NCI-H128 (cell line): ENCODE measurements around the gene PRAMEF14.
"Not testable (repeated sequence)": the region's sequence is repeated elsewhere in the genome, so short reads cannot be mapped to it uniquely, and the experiment has no call there.

ENCODE experiments used
- DNase-seq: peaks from one replicate; lab custom pipeline; 2025; ENCODE audit not compliant: unreplicated experiment; lab: John Stamatoyannopoulos, UW

Gene PRAMEF14, protein sequence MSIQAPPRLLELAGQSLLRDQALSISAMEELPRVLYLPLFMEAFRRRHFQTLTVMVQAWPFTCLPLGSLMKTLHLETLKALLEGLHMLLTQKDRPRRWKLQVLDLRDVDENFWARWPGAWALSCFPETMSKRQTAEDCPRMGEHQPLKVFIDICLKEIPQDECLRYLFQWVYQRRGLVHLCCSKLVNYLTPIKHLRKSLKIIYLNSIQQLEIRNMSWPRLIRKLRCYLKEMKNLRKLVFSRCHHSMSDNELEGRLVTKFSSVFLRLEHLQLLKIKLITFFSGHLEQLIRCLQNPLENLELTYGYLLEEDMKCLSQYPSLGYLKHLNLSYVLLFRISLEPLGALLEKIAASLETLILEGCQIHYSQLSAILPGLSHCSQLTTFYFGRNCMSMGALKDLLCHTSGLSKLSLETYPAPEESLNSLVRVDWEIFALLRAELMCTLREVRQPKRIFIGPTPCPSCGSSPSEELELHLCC

DNA sequence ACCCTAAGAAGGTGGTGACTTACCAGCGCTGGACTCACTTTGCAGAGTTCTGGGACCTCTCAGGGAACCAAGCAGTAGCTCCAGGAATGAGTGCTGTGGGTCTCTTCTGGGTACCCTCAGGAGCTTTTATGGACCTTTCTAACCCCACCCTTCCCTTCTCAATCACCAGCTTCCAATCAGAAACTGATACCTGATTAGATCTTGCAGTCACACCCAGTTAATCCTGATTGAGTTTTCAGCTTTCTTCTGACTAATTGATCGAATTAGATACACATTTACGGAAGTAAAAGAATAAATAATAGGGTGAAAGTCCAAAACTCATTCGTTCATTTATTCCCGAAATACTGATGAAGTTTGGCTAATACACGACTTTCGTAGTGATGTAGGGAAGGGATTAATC lies at the start of gene PRAMEF14:
Gene PRAMEF14 (minus strand): TSS at position 101 of the 400 bp plus-strand sequence. CDS start 1,820 bp downstream, outside the sequence.
- not testable (repeated sequence) for DNase-seq

DNA sequence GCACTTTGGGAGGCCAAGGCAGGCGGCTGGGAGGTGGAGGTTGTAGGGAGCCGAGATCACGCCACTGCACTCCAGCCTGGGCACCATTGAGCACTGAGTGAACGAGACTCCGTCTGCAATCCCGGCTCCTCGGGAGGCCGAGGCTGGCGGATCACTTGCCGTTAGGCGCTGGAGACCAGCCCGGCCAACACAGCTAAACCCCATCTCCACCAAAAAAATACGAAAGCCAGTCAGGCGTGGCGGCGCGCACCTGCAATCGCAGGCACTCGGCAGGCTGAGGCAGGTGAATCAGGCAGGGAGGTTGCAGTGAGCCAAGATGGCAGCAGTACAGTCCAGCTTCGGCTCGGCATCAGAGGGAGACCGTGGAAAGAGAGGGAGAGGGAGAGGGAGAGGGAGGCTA lies 48.4 kb upstream of the PRAMEF14 start:
- DNase-seq, result not testable (repeated sequence)

DNA sequence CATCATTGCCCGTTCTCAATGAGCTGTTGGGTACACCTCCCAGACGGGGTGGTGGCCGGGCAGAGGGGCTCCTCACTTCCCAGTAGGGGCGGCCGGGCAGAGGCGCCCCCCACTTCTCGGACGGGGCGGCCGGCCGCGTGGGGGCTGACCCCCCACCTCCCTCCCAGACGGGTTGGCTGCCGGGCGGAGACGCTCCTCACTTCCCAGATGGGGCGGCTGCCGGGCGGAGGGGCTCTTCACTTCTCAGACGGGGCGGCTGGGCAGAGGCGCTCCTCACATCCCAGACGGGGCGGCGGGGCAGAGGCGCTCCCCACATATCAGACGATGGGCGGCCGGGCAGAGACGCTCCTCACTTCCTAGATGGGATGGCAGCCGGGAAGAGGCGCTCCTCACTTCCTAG lies 47.8 kb upstream of the PRAMEF14 start:
- not testable (repeated sequence) for DNase-seq

DNA sequence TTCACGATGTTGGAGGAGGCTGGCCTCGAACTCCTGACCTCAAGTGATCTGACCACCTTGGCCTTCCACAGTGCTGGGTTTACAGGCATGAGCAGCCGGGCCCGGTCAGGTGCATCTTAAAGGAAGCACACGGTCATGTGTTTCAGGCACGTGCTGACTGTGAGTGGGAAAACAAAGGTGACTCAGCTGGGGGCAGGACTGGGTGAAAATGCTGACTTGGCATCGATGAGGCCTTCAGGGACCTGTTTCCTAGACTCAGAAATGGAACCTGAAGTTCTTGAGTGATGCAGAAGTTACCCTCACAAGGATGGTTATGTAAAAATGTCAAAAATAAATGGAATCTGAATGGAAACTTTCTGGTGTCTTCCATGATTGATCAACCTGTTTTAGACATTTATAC lies 46.1 kb upstream of the PRAMEF14 start:
- not testable (repeated sequence) for DNase-seq

DNA sequence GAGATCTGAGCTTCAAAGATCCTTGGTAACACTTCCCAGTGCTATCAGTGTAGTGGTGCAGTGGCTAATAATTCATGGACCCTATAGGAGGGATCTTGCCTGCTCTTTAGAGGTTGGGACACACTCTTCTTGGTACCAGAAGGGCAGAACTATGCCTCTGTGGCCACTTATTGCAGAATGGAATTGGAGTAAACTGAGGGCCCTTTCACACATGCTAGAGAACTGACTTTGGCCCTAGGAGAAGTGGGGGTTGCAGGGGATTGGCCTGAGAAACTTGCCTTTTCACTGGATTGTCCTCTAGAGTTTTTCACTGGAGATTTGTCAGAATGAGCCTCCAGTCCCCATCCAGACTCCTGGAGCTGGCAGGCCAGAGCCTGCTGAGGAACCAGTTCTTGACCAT lies 42.4 kb upstream of the PRAMEF14 start, which contains the start of gene PRAMEF17:
Gene PRAMEF17 (plus strand): TSS at position 301 of the 400 bp plus-strand sequence. CDS start 26 bp downstream, at position 327.
- DNase-seq, result not testable (repeated sequence)

DNA sequence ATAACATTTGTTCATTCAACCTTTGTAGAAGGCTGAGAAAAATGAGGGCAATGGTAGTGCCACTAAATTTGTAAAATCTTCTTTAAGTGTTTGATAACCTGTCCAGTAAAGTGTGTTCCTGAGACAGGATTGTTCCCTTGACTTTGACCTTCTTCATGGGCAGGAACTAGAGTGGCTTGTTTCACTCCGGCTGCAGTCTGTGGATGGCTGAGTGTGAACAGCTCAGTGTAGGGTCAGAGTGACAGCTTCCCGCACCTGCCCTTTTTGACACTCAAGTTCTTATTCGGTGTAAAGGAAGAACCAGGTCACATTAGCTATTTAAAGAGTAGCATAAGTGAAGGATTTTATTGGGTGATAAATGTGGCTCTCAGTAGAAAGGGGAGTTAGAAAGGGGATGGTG lies 33.4 kb upstream of the PRAMEF14 start:
- DNase-seq, result not testable (repeated sequence)

DNA sequence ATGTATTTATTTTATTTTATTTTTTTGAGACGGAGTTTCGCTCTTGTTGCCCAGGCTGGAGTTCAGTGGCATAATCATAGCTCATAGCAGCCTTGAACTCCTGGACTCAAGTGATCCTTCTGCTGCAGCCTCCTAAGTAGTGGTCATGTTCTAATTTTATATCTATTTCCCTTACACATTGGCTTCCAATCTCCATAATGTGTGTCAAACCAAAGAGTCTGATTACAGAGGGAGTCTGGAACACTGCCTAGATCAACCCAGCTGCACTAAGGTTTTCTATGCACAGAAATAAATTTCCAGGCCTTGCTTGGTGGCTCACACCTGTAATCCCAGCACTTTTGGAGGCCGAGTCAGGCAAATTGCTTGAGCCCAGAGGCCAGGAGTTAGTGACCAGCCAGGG lies 32.0 kb upstream of the PRAMEF14 start:
- DNase-seq, result not testable (repeated sequence)

DNA sequence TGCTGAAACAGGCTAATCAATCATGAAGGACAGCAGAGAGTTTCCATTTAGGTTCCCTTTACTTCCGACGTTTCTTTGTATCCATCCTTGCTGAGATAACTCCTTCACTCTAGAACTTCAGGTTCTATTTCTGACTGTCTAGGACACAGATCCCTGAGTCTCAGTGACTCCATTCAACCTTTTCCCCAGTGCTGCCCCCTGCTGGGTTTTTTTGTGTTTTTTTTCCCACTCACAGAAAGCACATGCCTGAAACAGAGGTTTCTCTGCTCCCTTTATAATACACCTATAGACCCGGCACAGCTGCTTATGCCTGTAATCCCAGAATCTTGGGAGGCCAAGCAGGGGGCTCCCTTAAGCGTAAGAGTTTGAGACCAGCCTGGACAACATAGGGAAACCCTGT lies 21.6 kb upstream of the PRAMEF14 start:
- DNase-seq, result not testable (repeated sequence)

DNA sequence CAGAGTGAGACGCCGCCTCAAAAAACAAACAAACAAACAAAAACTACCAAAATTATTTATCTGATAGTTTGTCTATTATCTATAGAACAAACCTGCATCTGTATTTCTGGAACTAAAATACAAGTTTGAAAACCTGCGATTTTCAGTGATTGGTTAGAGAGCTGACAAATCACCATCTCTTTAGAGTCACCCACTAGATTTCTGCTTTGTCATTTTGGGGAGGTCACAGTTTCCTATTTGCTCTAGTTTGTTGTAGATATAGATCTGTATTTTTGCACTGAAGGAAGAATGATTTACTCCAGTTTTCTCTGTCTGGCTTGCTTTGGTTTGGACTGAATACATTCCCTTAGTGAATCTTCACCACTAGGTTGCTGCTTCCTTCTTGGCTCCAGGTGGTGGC lies 19.6 kb upstream of the PRAMEF14 start:
- DNase-seq, result not testable (repeated sequence)

DNA sequence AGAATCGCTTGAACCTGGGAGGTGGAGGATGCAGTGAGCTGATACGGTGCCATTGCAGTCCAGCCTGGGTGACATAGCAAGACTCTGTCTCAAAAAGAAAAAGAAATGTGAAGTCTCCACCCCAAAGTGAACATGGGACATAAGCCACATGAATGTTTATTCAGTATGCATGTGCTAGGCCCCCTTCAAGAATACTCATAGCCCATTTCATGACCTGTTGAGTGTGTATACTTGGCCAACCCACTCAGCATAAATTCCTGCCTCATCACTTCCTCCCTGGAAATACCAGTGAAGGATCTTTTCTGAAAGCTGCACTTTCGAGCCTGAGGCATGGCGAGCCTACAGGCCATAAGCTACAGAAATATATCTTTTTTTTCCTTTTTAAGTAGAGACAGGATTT lies 18.0 kb upstream of the PRAMEF14 start:
- not testable (repeated sequence) for DNase-seq

DNA sequence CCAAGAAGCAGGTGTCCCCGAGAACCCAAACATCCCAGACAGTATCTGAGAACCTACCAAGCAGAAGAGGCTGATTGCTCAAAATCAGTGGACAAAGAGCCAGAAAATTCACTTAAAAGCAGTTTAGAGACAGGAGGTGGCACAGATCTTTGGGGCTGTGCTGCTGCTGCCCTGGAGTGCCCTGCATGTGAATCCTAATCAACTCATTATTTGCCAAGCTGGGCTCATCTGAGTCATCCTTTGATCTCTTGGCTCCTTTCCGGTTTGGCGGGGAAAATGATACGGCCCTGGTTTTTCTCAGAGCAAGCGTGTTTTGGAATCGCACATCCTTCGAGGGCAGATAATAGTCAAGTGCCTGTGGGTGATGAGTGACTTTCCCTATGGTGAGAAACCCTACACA lies 15.4 kb upstream of the PRAMEF14 start:
- DNase-seq, result not testable (repeated sequence)

DNA sequence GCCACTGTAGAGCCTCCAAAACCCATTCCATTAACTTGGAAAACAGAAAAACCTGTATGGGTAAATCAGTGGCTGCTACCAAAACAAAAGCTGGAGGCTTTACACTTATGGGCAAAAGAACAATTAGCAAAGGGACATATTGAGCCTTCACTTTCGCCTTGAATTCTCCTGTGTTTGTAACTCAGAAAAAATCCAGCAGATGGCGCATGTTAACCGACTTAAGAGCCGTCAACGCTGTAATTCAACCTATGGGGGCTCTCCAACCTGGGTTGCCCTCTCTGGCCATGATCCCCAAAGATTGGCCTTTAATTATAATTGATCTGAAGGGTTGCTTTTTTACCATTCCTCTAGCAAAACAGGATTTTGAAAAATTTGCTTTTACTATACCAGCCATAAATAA lies 9.8 kb upstream of the PRAMEF14 start:
- peak; percentile 14 for DNase-seq

DNA sequence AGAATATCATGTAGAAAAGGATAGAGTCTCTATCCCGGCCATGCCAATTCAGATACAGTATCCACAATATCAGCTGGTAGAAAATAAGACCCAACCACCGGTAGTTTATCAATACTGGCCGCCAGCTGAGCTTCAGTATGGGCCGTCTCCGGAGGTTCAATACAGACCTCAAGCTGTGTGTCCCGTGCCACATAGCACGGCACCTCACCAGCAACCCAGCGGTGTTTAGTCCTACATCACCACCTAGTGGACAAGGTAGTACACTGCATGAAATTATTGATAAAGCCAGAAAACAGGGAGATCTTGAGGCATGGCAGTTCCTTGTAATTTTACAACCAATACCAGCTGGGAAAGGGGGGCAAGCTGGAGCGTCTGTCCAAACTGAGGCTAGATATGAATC lies 7.5 kb upstream of the PRAMEF14 start:
- not testable (repeated sequence) for DNase-seq

DNA sequence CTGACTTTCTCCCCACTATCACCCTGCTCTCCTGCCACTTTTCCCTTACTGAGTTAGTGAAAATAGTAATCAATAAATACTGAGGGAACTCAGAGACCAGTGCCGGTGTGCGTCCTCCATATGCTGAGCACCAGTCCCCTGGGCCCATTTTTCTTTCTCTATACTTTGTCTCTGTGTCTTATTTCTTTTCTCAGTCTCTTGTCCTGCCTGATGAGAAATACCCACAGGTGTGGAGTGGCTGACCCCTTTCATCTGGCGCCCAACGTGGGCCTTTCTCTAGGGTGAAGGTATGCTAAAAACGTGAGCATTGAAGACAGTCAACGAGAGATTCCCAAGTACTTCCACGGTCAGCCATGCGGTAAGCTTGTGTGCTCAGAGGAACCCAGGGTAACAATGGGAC lies 6.5 kb upstream of the PRAMEF14 start:
- not testable (repeated sequence) for DNase-seq

DNA sequence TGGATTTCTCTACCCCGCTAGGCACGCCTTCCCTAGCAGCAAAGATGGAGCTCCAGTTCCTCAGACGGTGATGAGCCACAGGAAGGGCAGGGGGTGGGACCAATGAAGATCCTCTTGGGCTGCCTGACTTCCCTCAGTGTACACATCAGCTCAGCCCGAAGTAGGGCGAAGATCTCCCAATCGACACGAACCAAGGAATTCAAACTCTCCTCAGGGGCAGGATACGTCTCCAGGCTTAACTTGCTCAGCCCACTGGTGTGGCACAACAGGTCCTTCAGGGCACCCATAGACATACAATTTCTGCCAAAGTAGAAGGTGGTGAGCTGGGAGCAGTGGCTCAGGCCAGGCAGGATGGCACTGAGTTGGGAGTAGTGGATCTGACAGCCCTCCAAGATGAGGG lies 4.4 kb downstream of the PRAMEF14 start:
- DNase-seq, result not testable (repeated sequence)

DNA sequence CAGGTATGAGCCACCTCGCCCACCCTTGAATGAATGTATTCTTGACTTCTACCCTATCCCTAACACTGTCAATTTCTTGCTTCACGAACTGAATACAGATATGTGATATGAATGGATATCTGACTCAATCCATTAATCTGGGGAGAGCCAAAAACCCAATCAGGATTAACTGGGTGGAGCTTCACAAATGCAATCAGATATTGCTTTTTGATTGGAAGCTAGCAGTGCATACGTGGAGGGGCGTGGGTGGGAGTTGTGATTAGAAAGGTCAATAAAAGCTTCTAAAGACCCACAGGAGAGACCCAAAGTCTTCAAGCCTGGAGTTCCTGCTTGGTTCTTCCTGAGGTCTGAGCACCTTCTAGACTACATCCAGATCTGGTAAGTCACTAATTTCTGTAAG lies 31.7 kb downstream of the PRAMEF14 start, which contains the start of gene PRAMEF15:
Gene PRAMEF15 (plus strand): TSS at position 301 of the 400 bp plus-strand sequence. CDS start 2,827 bp downstream, outside the sequence.
- DNase-seq, result not testable (repeated sequence)

DNA sequence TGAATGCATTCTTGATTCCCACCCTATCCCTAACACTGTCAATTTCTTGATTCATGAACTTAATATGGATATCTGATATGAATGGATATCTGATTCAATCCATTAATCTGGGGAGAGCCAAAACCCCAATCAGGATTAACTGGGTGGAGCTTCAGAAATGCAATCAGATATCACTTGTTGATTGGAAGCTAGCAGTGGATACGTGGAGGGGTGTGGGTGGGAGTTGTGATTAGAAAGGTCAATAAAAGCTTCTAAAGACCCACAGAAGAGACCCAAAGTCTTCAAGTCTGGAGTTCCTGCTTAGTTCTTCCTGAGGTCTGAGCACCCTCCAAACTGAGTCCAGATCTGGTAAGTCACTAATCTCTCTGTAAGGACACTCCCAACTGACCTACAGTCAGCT lies 43.7 kb downstream of the PRAMEF14 start, which contains the start of gene PRAMEF33:
Gene PRAMEF33 (plus strand): TSS at position 301 of the 400 bp plus-strand sequence. CDS start 2,416 bp downstream, outside the sequence.
- not testable (repeated sequence) for DNase-seq

DNA sequence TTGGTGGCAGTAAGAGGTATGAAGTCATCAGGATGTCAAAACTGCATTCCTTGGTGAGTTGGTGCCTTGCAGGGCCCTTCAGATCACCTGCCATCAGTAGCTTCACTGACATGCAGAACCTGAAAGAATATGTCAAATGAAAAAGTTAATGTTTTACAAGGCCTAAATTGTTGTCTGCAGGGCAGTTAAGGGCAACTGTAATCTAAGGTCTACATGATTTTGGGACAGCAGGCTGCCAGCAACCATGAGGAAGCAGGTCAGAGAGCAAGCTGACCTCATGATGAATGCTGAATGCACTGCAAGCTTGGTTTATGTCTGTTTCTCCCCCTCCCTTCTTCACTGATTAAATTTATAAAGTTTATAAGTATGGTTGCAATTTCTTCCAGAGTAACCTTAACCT lies 44.7 kb downstream of the PRAMEF14 start:
- not testable (repeated sequence) for DNase-seq

DNA sequence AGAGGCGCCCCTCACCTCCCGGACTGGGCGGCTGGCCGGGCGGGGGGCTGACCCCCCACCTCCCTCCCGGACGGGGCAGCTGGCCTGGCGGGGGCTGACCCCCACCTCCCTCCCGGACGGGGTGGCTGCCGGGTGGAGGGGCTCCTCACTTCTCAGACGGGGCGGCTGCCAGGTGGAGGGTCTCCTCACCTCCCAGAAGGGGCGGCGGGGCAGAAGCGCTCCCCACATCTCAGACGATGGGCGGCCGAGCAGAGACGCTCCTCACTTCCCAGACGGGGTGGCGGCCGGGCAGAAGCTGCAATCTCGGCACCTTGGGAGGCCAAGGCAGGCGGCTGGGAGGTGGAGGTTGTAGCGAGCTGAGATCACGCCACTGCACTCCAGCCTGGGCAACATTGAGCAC lies 48.2 kb downstream of the PRAMEF14 start:
- not testable (repeated sequence) for DNase-seq

DNA sequence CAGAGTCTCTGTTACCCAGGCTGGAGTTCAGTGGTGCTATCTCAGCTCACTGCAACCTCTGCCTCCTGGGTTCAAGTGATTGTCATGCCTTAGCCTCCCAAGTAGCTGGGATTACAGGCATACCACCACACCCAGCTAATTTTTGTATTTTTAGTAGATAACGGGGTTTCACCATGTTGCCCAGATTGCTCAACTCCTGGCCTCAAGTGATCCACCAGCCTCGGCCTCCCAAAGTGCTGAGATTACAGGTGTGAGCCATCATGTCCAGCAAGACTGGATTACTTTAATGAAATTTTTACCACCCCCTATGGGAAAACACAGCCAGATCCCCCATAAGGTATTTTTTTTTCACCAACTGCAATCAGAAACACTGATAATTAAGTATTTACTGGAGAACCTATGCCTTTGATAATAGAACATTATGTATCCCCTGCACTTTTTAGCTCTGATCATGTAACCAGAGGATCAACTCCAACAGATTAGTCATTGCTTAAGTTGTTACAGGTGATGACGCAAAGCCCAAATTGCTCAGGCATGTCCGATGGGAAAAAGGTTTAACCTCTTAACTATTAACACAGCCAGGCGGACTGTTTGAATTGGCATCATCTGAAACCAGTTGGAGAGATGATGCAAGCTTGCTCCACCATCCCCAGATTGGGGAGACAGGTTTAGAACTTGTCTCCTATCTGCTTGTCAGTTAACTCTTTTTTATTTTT lies 49.6 kb downstream of the PRAMEF14 start:
- not testable (repeated sequence) for DNase-seq
